Upper lobe of left lung (tissue), 6 donors: Measurements from ENCODE around the gene TTLL8. TPM values are rescaled to one million over a fixed set of nuclear protein-coding genes. Genes with fewer than 3 reads are reported as not detected.
A peak's percentile ranks its signal among the peaks of the same experiment; 100 is the strongest.

Experiments
- ATAC-seq, 2 donors: fragments of 200-7000 bp; cut with Tn5 transposase; one replicate each; pipeline ENCODE4 v1.9.1; 2022; ENCODE audit warnings: mild to moderate bottlenecking in 2 of 2, moderate library complexity in 2 of 2; ENCODE audit not compliant: low FRiP score in 2 of 2
- DNase-seq, 2 donors: peaks; one replicate each; pipeline ENCODE4 v3.0.0-alpha.2; 2019 to 2020
- H3K27ac ChIP-seq, 4 donors: fragments of 200-600 bp; sonication (generic); one replicate each; pipeline ENCODE4 v1.5.1; 2016 to 2019
- H3K27me3 ChIP-seq, 4 donors: fragments of 200-600 bp; sonication (generic); one replicate each; pipeline ENCODE4 v1.5.1; 2017 to 2019
- H3K36me3 ChIP-seq, 4 donors: fragments of 200-600 bp; sonication (generic); one replicate each; pipeline ENCODE4 v1.5.1; 2016 to 2019
- H3K4me1 ChIP-seq, 4 donors: fragments of 200-600 bp; sonication (generic); one replicate each; pipeline ENCODE4 v1.5.1; 2018 to 2019
- H3K4me3 ChIP-seq, 4 donors: fragments of 200-600 bp; sonication (generic); one replicate each; pipeline ENCODE4 v1.5.1; 2017 to 2019; ENCODE audit warnings: mild to moderate bottlenecking in 2 of 4, moderate library complexity in 1 of 4
- H3K9me3 ChIP-seq, 4 donors: fragments of 200-600 bp; sonication (generic); one replicate each; pipeline ENCODE4 v1.5.1; 2018 to 2019
- CTCF ChIP-seq, 6 experiments: fragments of 450-650 bp in 4 of 6; fragments of 200-600 bp in 2 of 6; sonication (generic) in 2 of 6; IDR thresholded peaks; one replicate each; pipeline ENCODE4 v1.5.1; 2016 to 2019; ENCODE audit warnings: antibody characterized with exemption in 6 of 6
- EP300 ChIP-seq, 4 donors: sonication (generic); formaldehyde crosslinking; IDR thresholded peaks; one replicate each; pipeline ENCODE4 v1.5.1; 2017; ENCODE audit warnings: antibody characterized with exemption in 4 of 4, control low read depth in 2 of 4
- POLR2A ChIP-seq, 4 donors: fragments of 450-650 bp; IDR thresholded peaks; one replicate each; pipeline ENCODE4 v1.5.1; 2016 to 2017; ENCODE audit warnings: antibody characterized with exemption in 4 of 4, mild to moderate bottlenecking in 2 of 4
- POLR2AphosphoS5 ChIP-seq, 2 donors: sonication (generic); formaldehyde crosslinking; IDR thresholded peaks; one replicate each; pipeline ENCODE4 v1.5.1; 2017; ENCODE audit warnings: antibody characterized with exemption in 2 of 2
- WGBS, 2 donors: methylation state at CpG; one replicate each; pipeline ENCODE4 v1.1.5; 2017 to 2018; 5-methylcytosine and 5-hydroxymethylcytosine counted together
- total RNA-seq, 6 donors: library from RNA; depleted of rRNA in 4 of 6; stranded (reverse); fragments of >200 nt in 4 of 6; gene quantifications; one replicate each; pipeline versions ENCODE4 v1.1.0 to v1.2.1, GENCODE V29; 2016 to 2021
- donor health status: DM: no; HTN: no; CAD: no; lungs with moderate emphysema.
- donor health status: DM: no; HTN: yes; CAD: no; lungs with severe emphysema.

The TTLL8 gene
- total RNA-seq, 6 donors from 2014 or later, result not detected

GRCh38 chr22:50091092-50091768, 33.1 kb upstream of the TTLL8 start:
- ATAC-seq, result peak in 1 of 2 donors; percentile 26
- H3K9me3 ChIP-seq, result peaks cover 0 to 11% (median 0%) of the 10 kb centered on the region in 4 donors
- no peak overlapping the region for H3K4me3 ChIP-seq
- no peaks in the 10 kb centered on the region for H3K4me1 ChIP-seq
- 79 to 89% methylated on average over 10 to 29 of the region's 29 CpGs for WGBS, 2 donors
- TF ChIP-seq POLR2A (IDR thresholded peaks at IDR 0.05), result no peak
- no peak for TF ChIP-seq CTCF (IDR thresholded peaks at IDR 0.05)
- no peak for TF ChIP-seq POLR2AphosphoS5 (IDR thresholded peaks at IDR 0.05)
- TF ChIP-seq EP300 (IDR thresholded peaks at IDR 0.05), result no peak
- no peaks in the 10 kb centered on the region for H3K27me3 ChIP-seq
- no peaks in the 10 kb centered on the region for H3K36me3 ChIP-seq
- DNase-seq, result peak in 1 of 2 donors; percentile 70
- no peak overlapping the region for H3K27ac ChIP-seq

GRCh38 chr22:50090412-50090714, 32.3 kb upstream of the TTLL8 start:
- TF ChIP-seq POLR2AphosphoS5 (IDR thresholded peaks at IDR 0.05), result no peak
- no peak for TF ChIP-seq EP300 (IDR thresholded peaks at IDR 0.05)
- ATAC-seq (no peak), DNase-seq (no peak)
- WGBS, 2 donors, result 91 to 94% methylated on average over 22 of the region's 22 CpGs
- no peaks in the 10 kb centered on the region for H3K4me1 ChIP-seq
- no peak overlapping the region for H3K27ac ChIP-seq
- H3K36me3 ChIP-seq, result no peaks in the 10 kb centered on the region
- H3K9me3 ChIP-seq, result peaks cover 0 to 11% (median 0%) of the 10 kb centered on the region in 4 donors
- H3K4me3 ChIP-seq, result no peak overlapping the region
- H3K27me3 ChIP-seq, result no peaks in the 10 kb centered on the region

- Histone ChIP-seq H3K27me3 (no peaks in the 10 kb centered on the region), H3K36me3 (no peaks in the 10 kb centered on the region), H3K4me3 (no peak within 1 kb of the TSS), H3K4me1 (peaks cover 0 to 2% (median 0%) of the 10 kb centered on the region in 4 donors), H3K27ac (no peak within 1 kb of the TSS), H3K9me3 (peaks cover 0 to 11% (median 0%) of the 10 kb centered on the region in 4 donors)
- ATAC-seq (peak in 1 of 2 donors; percentile 14), DNase-seq (peak in 1 of 2 donors; percentile 86)
- 51 to 84% methylated on average over 18 to 82 of the region's 83 CpGs for WGBS, 2 donors
- TF ChIP-seq POLR2A (IDR thresholded peaks at IDR 0.05) (no peak), CTCF (IDR thresholded peaks at IDR 0.05) (no peak), POLR2AphosphoS5 (IDR thresholded peaks at IDR 0.05) (no peak), EP300 (IDR thresholded peaks at IDR 0.05) (no peak)
Observed at GRCh38 chr22:50089682-50090411, 31.7 kb upstream of the TTLL8 start, which contains the start of gene MOV10L1. TSS of gene MOV10L1 (plus strand) at chr22:50090006. CDS start at chr22:50090089, 83 bp downstream.

- TF ChIP-seq CTCF (IDR thresholded peaks at IDR 0.05) (no peak), EP300 (IDR thresholded peaks at IDR 0.05) (no peak), POLR2A (IDR thresholded peaks at IDR 0.05) (no peak), POLR2AphosphoS5 (IDR thresholded peaks at IDR 0.05) (no peak)
- ATAC-seq (no peak), DNase-seq (no peak)
- Histone ChIP-seq H3K27ac (no peak overlapping the region), H3K36me3 (no peaks in the 10 kb centered on the region), H3K4me3 (no peak overlapping the region), H3K9me3 (peaks cover 0 to 11% (median 0%) of the 10 kb centered on the region in 4 donors), H3K27me3 (no peaks in the 10 kb centered on the region), H3K4me1 (peaks cover 0 to 8% (median 0%) of the 10 kb centered on the region in 4 donors)
- WGBS, 2 donors, result 78 to 97% methylated on average over 11 of the region's 11 CpGs
Observed at GRCh38 chr22:50089231-50089630, 31.1 kb upstream of the TTLL8 start.

GRCh38 chr22:50088096-50088495, 30.0 kb upstream of the TTLL8 start:
- Histone ChIP-seq H3K27me3 (no peaks in the 10 kb centered on the region), H3K27ac (no peak overlapping the region), H3K4me1 (peaks cover 0 to 10% (median 0%) of the 10 kb centered on the region in 4 donors), H3K36me3 (no peaks in the 10 kb centered on the region), H3K9me3 (peaks cover 0 to 11% (median 0%) of the 10 kb centered on the region in 4 donors), H3K4me3 (no peak overlapping the region)
- ATAC-seq, result no peak
- no peak for DNase-seq
- no peak for TF ChIP-seq POLR2A (IDR thresholded peaks at IDR 0.05)
- TF ChIP-seq CTCF (IDR thresholded peaks at IDR 0.05), result no peak
- no peak for TF ChIP-seq POLR2AphosphoS5 (IDR thresholded peaks at IDR 0.05)
- TF ChIP-seq EP300 (IDR thresholded peaks at IDR 0.05), result no peak
- 92 to 98% methylated on average over 9 to 12 of the region's 12 CpGs for WGBS, 2 donors
